ENCODE results near the gene IRS1. TPM values are rescaled to one million over a fixed set of nuclear protein-coding genes. Genes with fewer than 3 reads are reported as not detected.
"Not testable (repeated sequence)": the region's sequence is repeated elsewhere in the genome, so short reads cannot be mapped to it uniquely, and the experiment has no call there.

IRS1 gene
- total RNA-seq, 2 experiments from 2014 or later, result 4.5 to 5.8 TPM

- Mint-ChIP-seq H3K27me3 (no peaks in the 10 kb centered on the region), H3K4me1 (peaks cover 43% of the 10 kb centered on the region), H3K27ac (peak within 1 kb of the TSS; percentile 99), H3K9me3 (ENCODE audit: low read depth) (no peaks in the 10 kb centered on the region), H3K36me3 (peaks cover 31% of the 10 kb centered on the region), H3K4me3 (peak within 1 kb of the TSS; percentile 86)
- DNase-seq (peak; percentile 96), ATAC-seq (peak; percentile 91)
- CTCF ChIA-PET, result interaction anchor here (0.6 to 2.1 kb wide), 4 partner anchors 33 to 328 kb away, joined by 3 to 15 read pairs (median 9); partner anchors contain the start of gene IRS1
Observed at GRCh38 chr2:226835796-226836547, 36.4 kb upstream of the IRS1 start, which contains the start of gene RHBDD1. RHBDD1 (plus strand) TSS chr2:226836054; CDS start chr2:226864694, 28,640 bp downstream.

- CTCF ChIA-PET, result interaction anchor here (0.6 to 2.1 kb wide), 4 partner anchors 33 to 328 kb away, joined by 3 to 15 read pairs (median 9); partner anchors contain the start of gene IRS1
- peak overlapping the region; percentile 99 for H3K27ac Mint-ChIP-seq
- H3K4me1 Mint-ChIP-seq, result peaks cover 42% of the 10 kb centered on the region
- no peak for DNase-seq
- no peaks in the 10 kb centered on the region for H3K27me3 Mint-ChIP-seq
- no peaks in the 10 kb centered on the region for H3K9me3 Mint-ChIP-seq (ENCODE audit: low read depth)
- H3K36me3 Mint-ChIP-seq, result peaks cover 33% of the 10 kb centered on the region
- peak; percentile 29 for ATAC-seq
- H3K4me3 Mint-ChIP-seq, result peak overlapping the region; percentile 86
Observed at GRCh38 chr2:226835420-226835795, 35.8 kb upstream of the IRS1 start.

- Mint-ChIP-seq H3K36me3 (peaks cover 27% of the 10 kb centered on the region), H3K4me3 (peak overlapping the region; percentile 86), H3K4me1 (peaks cover 39% of the 10 kb centered on the region), H3K27ac (peak overlapping the region; percentile 99)
- CTCF ChIA-PET, result interaction anchor here (2.0 to 2.1 kb wide), 2 partner anchors 32 to 35 kb away, joined by 15 read pairs; partner anchors contain the start of gene IRS1
- not testable (repeated sequence) for H3K27me3 Mint-ChIP-seq; H3K9me3 Mint-ChIP-seq (ENCODE audit: low read depth); DNase-seq; ATAC-seq
Observed at GRCh38 chr2:226834880-226835279, 35.3 kb upstream of the IRS1 start.

GRCh38 chr2:226832061-226832460 is 32.4 kb upstream of the IRS1 start:
- Mint-ChIP-seq H3K27ac (no peak overlapping the region), H3K9me3 (ENCODE audit: low read depth) (no peaks in the 10 kb centered on the region), H3K4me3 (no peak overlapping the region), H3K36me3 (peaks cover 19% of the 10 kb centered on the region), H3K27me3 (no peaks in the 10 kb centered on the region), H3K4me1 (peaks cover 15% of the 10 kb centered on the region)
- DNase-seq, result no peak
- no peak for ATAC-seq
- CTCF ChIA-PET, result no interaction called here

- no peaks in the 10 kb centered on the region for H3K9me3 Mint-ChIP-seq (ENCODE audit: low read depth)
- no peak for DNase-seq
- H3K27ac Mint-ChIP-seq, result no peak overlapping the region
- H3K27me3 Mint-ChIP-seq, result no peaks in the 10 kb centered on the region
- H3K4me3 Mint-ChIP-seq, result no peak overlapping the region
- H3K36me3 Mint-ChIP-seq, result peaks cover 17% of the 10 kb centered on the region
- CTCF ChIA-PET, result no interaction called here
- no peak for ATAC-seq
- peaks cover 13% of the 10 kb centered on the region for H3K4me1 Mint-ChIP-seq
Observed at GRCh38 chr2:226831266-226831665, 31.6 kb upstream of the IRS1 start.

- ATAC-seq (no peak), DNase-seq (no peak)
- no peaks in the 10 kb centered on the region for H3K9me3 Mint-ChIP-seq (ENCODE audit: low read depth)
- no peak overlapping the region for H3K27ac Mint-ChIP-seq
- CTCF ChIA-PET, result interaction anchor here (1.1 to 1.6 kb wide), 2 partner anchors 27 to 32 kb away, joined by 3 to 6 read pairs; no protein-coding TSS in a partner anchor
- peaks cover 15% of the 10 kb centered on the region for H3K36me3 Mint-ChIP-seq
- H3K27me3 Mint-ChIP-seq, result no peaks in the 10 kb centered on the region
- peaks cover 13% of the 10 kb centered on the region for H3K4me1 Mint-ChIP-seq
- no peak overlapping the region for H3K4me3 Mint-ChIP-seq
Observed at GRCh38 chr2:226829721-226830631, 30.4 kb upstream of the IRS1 start.

- Mint-ChIP-seq H3K27ac (no peak overlapping the region), H3K36me3 (peaks cover 16% of the 10 kb centered on the region), H3K4me3 (no peak overlapping the region), H3K9me3 (ENCODE audit: low read depth) (no peaks in the 10 kb centered on the region), H3K27me3 (no peaks in the 10 kb centered on the region), H3K4me1 (peaks cover 4% of the 10 kb centered on the region)
- ATAC-seq, result no peak
- DNase-seq, result no peak
- CTCF ChIA-PET, result interaction anchor here (1.7 kb wide), 1 partner anchor 25 kb away, joined by 5 read pairs; no protein-coding TSS in a partner anchor
Observed at GRCh38 chr2:226828191-226828590, 28.6 kb upstream of the IRS1 start.

GRCh38 chr2:226825056-226825455 is 25.4 kb upstream of the IRS1 start:
- Mint-ChIP-seq H3K4me3 (no peak overlapping the region), H3K27me3 (no peaks in the 10 kb centered on the region), H3K36me3 (peaks cover 2% of the 10 kb centered on the region), H3K27ac (no peak overlapping the region), H3K4me1 (peaks cover 1% of the 10 kb centered on the region), H3K9me3 (ENCODE audit: low read depth) (no peaks in the 10 kb centered on the region)
- ATAC-seq (no peak), DNase-seq (no peak)
- CTCF ChIA-PET, result interaction anchor here (1.4 kb wide), 1 partner anchor 23 kb away, joined by 6 read pairs; no protein-coding TSS in a partner anchor

- H3K27me3 Mint-ChIP-seq, result peaks cover 12% of the 10 kb centered on the region
- DNase-seq, result no peak
- CTCF ChIA-PET, result no interaction called here
- no peak overlapping the region for H3K4me3 Mint-ChIP-seq
- H3K9me3 Mint-ChIP-seq (ENCODE audit: low read depth), result no peaks in the 10 kb centered on the region
- peaks cover 2% of the 10 kb centered on the region for H3K36me3 Mint-ChIP-seq
- H3K4me1 Mint-ChIP-seq, result no peaks in the 10 kb centered on the region
- H3K27ac Mint-ChIP-seq, result no peak overlapping the region
- ATAC-seq, result no peak
Observed at GRCh38 chr2:226818930-226819329, 19.3 kb upstream of the IRS1 start.

- no peak for DNase-seq
- peaks cover 37% of the 10 kb centered on the region for H3K27me3 Mint-ChIP-seq
- ATAC-seq, result no peak
- no peaks in the 10 kb centered on the region for H3K4me1 Mint-ChIP-seq
- no peak overlapping the region for H3K4me3 Mint-ChIP-seq
- H3K27ac Mint-ChIP-seq, result no peak overlapping the region
- no peaks in the 10 kb centered on the region for H3K36me3 Mint-ChIP-seq
- CTCF ChIA-PET, result interaction anchor here (1.4 kb wide), 1 partner anchor 173 kb away, joined by 3 read pairs; no protein-coding TSS in a partner anchor
- no peaks in the 10 kb centered on the region for H3K9me3 Mint-ChIP-seq (ENCODE audit: low read depth)
Observed at GRCh38 chr2:226813148-226813701, 13.6 kb upstream of the IRS1 start.

GRCh38 chr2:226803410-226803809 is 3.8 kb upstream of the IRS1 start:
- CTCF ChIA-PET, result interaction anchor here (0.9 to 7.0 kb wide), 11 partner anchors 8 to 588 kb away, joined by 3 to 58 read pairs (median 5); partner anchors contain the start of gene RHBDD1
- no peak overlapping the region for H3K4me3 Mint-ChIP-seq
- DNase-seq (no peak), ATAC-seq (no peak)
- H3K27me3 Mint-ChIP-seq, result peaks cover 36% of the 10 kb centered on the region
- H3K36me3 Mint-ChIP-seq, result no peaks in the 10 kb centered on the region
- H3K9me3 Mint-ChIP-seq (ENCODE audit: low read depth), result no peaks in the 10 kb centered on the region
- peaks cover 20% of the 10 kb centered on the region for H3K4me1 Mint-ChIP-seq
- no peak overlapping the region for H3K27ac Mint-ChIP-seq

- Mint-ChIP-seq H3K27me3 (peaks cover 27% of the 10 kb centered on the region), H3K4me1 (peaks cover 24% of the 10 kb centered on the region), H3K9me3 (ENCODE audit: low read depth) (no peaks in the 10 kb centered on the region), H3K27ac (no peak overlapping the region), H3K36me3 (no peaks in the 10 kb centered on the region), H3K4me3 (no peak overlapping the region)
- DNase-seq (no peak), ATAC-seq (no peak)
- CTCF ChIA-PET, result interaction anchor here (0.6 to 7.0 kb wide), 24 partner anchors 9 to 1137 kb away, joined by 3 to 58 read pairs (median 4); partner anchors contain the start of gene RHBDD1
Observed at GRCh38 chr2:226802573-226802972, 3.0 kb upstream of the IRS1 start.

Data from activated CD8-positive, alpha-beta memory T cell treated with anti-CD3 and anti-CD28 coated beads, Interleukin-2, amount 10 ng/mL, durations not matched to agents 7 days and 5 days (primary cell).